GM19035 (cell line): Measurements from ENCODE around the gene HFM1.

ENCODE experiments used
- ATAC-seq: cut with Tn5 transposase; IDR thresholded peaks from one replicate; pipeline ENCODE4 v1.9.1; 2021; ENCODE audit not compliant: unreplicated experiment

The HFM1 gene

GRCh38 chr1:91245435-91245834 lies 159.2 kb downstream of the HFM1 start:
- no peak for ATAC-seq

GRCh38 chr1:91244737-91245136 lies 159.9 kb downstream of the HFM1 start:
- no peak for ATAC-seq

DNA sequence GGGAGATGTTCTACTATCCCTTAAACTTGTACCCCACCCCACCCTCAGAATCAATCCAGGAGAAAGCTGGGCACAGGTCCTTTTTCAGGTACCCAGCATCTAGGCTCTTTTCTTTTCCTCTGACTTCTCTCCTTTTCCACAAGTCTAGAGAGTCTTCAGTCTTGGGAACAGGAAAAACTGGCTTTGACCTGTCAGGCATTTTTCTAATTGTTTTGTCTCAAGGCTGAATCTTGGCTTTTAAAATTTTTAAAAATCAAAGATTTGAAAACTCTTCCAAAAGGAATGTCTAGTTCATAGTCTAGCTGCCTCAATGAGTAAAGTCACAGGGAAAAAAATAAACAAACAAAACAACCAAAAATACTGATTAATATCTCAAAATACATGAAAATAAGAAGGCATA lies 161.5 kb downstream of the HFM1 start:
- no peak for ATAC-seq

GRCh38 chr1:91234181-91234580 lies 170.5 kb downstream of the HFM1 start:
- ATAC-seq, result no peak

DNA sequence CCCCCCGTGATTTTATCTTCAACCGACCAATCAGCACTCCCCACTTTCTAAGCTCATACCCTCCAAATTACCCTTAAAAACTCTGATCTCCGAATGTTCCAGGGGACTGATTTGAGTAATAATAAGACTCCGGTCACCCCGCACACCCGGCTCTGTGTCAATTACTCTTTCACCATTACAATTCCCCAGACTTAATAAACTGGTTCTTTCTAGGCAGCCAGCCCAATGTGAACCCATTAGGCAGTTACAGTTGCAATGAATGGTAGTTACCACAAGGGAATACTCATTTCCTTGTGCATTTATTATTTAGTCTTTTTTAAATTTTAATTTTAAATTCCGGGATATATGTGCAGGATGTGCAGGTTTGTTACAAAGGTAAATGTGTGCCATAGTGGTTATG lies 177.9 kb downstream of the HFM1 start:
- ATAC-seq, result no peak

DNA sequence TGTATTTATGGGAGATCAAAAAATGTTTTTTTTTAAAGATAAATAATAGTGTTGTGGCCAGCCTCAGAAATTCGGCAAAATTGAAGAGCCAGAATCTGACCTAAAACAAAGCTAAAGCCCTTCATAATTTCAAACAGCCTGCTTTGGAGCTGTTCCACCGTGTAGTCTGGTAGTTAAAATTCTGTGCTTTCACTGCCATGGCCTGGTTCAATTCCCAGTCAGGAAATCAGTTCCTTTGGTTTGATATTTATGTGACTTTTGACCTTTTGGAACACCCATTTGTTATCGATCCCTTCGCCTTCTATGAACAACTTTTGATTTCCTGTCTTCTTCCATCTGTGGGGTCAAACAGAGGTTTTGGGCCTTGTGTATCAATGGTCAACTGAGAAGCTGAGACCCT lies 179.8 kb downstream of the HFM1 start:
- ATAC-seq, result no peak

- ATAC-seq, result no peak
Observed at GRCh38 chr1:91221017-91221416, 183.6 kb downstream of the HFM1 start.

DNA sequence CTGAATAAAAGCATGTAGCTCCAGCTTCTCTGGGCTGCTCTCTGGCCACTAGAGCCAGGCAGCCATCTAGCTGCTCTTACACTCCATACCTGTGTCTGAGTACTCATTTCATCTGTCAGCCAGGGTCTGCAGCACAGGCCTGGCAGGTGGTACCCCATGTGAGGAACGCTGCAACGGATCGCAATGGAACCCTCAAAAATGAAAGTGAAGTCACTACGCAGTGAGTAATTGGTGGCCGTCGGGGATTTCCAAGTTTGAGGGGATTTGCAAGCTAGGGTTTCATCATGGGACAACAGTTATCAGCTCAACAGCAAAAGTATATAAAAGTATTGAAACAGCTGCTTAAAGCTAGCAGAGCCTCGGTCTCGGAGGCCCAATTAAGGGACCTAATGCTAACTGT lies 186.7 kb downstream of the HFM1 start:
- no peak for ATAC-seq
